ENCODE data around the gene SBF2. TPM values are rescaled to one million over a fixed set of nuclear protein-coding genes. Genes with fewer than 3 reads are reported as not detected.
A peak's percentile ranks its signal among the peaks of the same experiment; 100 is the strongest.

SBF2 gene
- total and polyA plus RNA-seq, 9 of the 15 experiments (the other 6 are each of a cell fraction or from before 2014, with no cell fraction given) = 0.80 to 9.5 (median 5.0) TPM

- TF ChIP-seq, protein P1, sequence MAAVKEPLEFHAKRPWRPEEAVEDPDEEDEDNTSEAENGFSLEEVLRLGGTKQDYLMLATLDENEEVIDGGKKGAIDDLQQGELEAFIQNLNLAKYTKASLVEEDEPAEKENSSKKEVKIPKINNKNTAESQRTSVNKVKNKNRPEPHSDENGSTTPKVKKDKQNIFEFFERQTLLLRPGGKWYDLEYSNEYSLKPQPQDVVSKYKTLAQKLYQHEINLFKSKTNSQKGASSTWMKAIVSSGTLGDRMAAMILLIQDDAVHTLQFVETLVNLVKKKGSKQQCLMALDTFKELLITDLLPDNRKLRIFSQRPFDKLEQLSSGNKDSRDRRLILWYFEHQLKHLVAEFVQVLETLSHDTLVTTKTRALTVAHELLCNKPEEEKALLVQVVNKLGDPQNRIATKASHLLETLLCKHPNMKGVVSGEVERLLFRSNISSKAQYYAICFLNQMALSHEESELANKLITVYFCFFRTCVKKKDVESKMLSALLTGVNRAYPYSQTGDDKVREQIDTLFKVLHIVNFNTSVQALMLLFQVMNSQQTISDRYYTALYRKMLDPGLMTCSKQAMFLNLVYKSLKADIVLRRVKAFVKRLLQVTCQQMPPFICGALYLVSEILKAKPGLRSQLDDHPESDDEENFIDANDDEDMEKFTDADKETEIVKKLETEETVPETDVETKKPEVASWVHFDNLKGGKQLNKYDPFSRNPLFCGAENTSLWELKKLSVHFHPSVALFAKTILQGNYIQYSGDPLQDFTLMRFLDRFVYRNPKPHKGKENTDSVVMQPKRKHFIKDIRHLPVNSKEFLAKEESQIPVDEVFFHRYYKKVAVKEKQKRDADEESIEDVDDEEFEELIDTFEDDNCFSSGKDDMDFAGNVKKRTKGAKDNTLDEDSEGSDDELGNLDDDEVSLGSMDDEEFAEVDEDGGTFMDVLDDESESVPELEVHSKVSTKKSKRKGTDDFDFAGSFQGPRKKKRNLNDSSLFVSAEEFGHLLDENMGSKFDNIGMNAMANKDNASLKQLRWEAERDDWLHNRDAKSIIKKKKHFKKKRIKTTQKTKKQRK (IDR thresholded peaks at IDR 0.05; ENCODE audit: borderline replicate concordance, low read depth, low read length) = no peak
- TF ChIP-seq SAFB (IDR thresholded peaks at IDR 0.05; ENCODE audit: borderline replicate concordance, low read depth, low read length) (no peak), MTA3 (IDR thresholded peaks at IDR 0.05; ENCODE audit: borderline replicate concordance) (0 out of 2 replicates have a peak, but pooled peaks have one; percentile 9), CREB1 (IDR thresholded peaks at IDR 0.05) (peak; percentile 60; the same call in 1 of the 2 replicates), CREB1 (CRISPR knock-in tag; IDR thresholded peaks at IDR 0.05) (peak; percentile 16; the same call in 1 of the 2 replicates), ZNF316 (IDR thresholded peaks at IDR 0.05) (no peak), FOXP4 (CRISPR knock-in tag; IDR thresholded peaks at IDR 0.05; ENCODE audit: borderline replicate concordance) (no peak), NRF1 (conservative IDR thresholded peaks at IDR 0.05 in 1 of 2, IDR thresholded peaks at IDR 0.05 in 1 of 2) (peak in 1 of 2 experiments; percentile 92), ZBTB7A (IDR thresholded peaks at IDR 0.05; ENCODE audit: borderline replicate concordance, control insufficient read depth, low read depth, low read length) (peak; percentile 78; the same call in 1 of the 2 replicates), EP400 (IDR thresholded peaks at IDR 0.05) (no peak), HNRNPH1 (optimal IDR thresholded peaks at IDR 0.05; ENCODE audit: low read depth, low read length) (no peak), ZNF592 (IDR thresholded peaks at IDR 0.05) (0 out of 2 replicates have a peak, but pooled peaks have one; percentile 33), MEIS2 (IDR thresholded peaks at IDR 0.05; ENCODE audit: partially characterized antibody) (peak; percentile 70), CHD1 (IDR thresholded peaks at IDR 0.05; ENCODE audit: low read length) (peak; percentile 23)
- TF ChIP-seq, protein P2, sequence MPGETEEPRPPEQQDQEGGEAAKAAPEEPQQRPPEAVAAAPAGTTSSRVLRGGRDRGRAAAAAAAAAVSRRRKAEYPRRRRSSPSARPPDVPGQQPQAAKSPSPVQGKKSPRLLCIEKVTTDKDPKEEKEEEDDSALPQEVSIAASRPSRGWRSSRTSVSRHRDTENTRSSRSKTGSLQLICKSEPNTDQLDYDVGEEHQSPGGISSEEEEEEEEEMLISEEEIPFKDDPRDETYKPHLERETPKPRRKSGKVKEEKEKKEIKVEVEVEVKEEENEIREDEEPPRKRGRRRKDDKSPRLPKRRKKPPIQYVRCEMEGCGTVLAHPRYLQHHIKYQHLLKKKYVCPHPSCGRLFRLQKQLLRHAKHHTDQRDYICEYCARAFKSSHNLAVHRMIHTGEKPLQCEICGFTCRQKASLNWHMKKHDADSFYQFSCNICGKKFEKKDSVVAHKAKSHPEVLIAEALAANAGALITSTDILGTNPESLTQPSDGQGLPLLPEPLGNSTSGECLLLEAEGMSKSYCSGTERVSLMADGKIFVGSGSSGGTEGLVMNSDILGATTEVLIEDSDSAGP (CRISPR knock-in tag; IDR thresholded peaks at IDR 0.05) = no peak
Observed at GRCh38 chr11:10293423-10294289, at the start of gene SBF2 (continued).
